ENCODE measurements around the gene KLHL8. TPM values are rescaled to one million over a fixed set of nuclear protein-coding genes. Genes with fewer than 3 reads are reported as not detected.

The KLHL8 gene
- total RNA-seq (2014; rRNA removed; shearing (Covaris generic)) = 8.7 and 11.6 TPM in 2 replicates
- polyA plus RNA-seq (2014; cell fraction: nucleus; rRNA removed) = 4.6 and 6.9 TPM in 2 replicates

GRCh38 chr4:87220094-87220822, at the start of gene KLHL8:
TSS of gene KLHL8 (minus strand) at chr4:87220618. CDS start at chr4:87195539, 25,079 bp downstream.
- DNase-seq (ENCODE audit: extremely low read depth, low read depth) = peak; percentile 76

GRCh38 chr4:87270144-87270543, 49.7 kb upstream of the KLHL8 start:
- peak; percentile 38 for DNase-seq (ENCODE audit: extremely low read depth, low read depth)

GRCh38 chr4:87268411-87268810, 48.0 kb upstream of the KLHL8 start:
- DNase-seq (ENCODE audit: extremely low read depth, low read depth) = no peak

- DNase-seq (ENCODE audit: extremely low read depth, low read depth) = no peak
Observed at GRCh38 chr4:87266986-87267385, 46.6 kb upstream of the KLHL8 start.

GRCh38 chr4:87262886-87263285, 42.5 kb upstream of the KLHL8 start:
- no peak for DNase-seq (ENCODE audit: extremely low read depth, low read depth)

GRCh38 chr4:87260477-87260876, 40.1 kb upstream of the KLHL8 start:
- no peak for DNase-seq (ENCODE audit: extremely low read depth, low read depth)

- DNase-seq (ENCODE audit: extremely low read depth, low read depth) = no peak
Observed at GRCh38 chr4:87258677-87259076, 38.3 kb upstream of the KLHL8 start.

- DNase-seq (ENCODE audit: extremely low read depth, low read depth) = no peak
Observed at GRCh38 chr4:87257523-87257922, 37.1 kb upstream of the KLHL8 start.

GRCh38 chr4:87255755-87256154, 35.3 kb upstream of the KLHL8 start:
- DNase-seq (ENCODE audit: extremely low read depth, low read depth) = no peak

GRCh38 chr4:87251106-87251505, 30.7 kb upstream of the KLHL8 start:
- DNase-seq (ENCODE audit: extremely low read depth, low read depth) = no peak

- no peak for DNase-seq (ENCODE audit: extremely low read depth, low read depth)
Observed at GRCh38 chr4:87250294-87250693, 29.9 kb upstream of the KLHL8 start.

GRCh38 chr4:87249332-87250019, 29.1 kb upstream of the KLHL8 start:
- DNase-seq (ENCODE audit: extremely low read depth, low read depth) = no peak

- DNase-seq (ENCODE audit: extremely low read depth, low read depth) = no peak
Observed at GRCh38 chr4:87243426-87244053, 23.1 kb upstream of the KLHL8 start.

- no peak for DNase-seq (ENCODE audit: extremely low read depth, low read depth)
Observed at GRCh38 chr4:87241336-87241735, 20.9 kb upstream of the KLHL8 start.

- no peak for DNase-seq (ENCODE audit: extremely low read depth, low read depth)
Observed at GRCh38 chr4:87240341-87240740, 19.9 kb upstream of the KLHL8 start.

GRCh38 chr4:87239821-87240220, 19.4 kb upstream of the KLHL8 start:
- DNase-seq (ENCODE audit: extremely low read depth, low read depth) = no peak

- no peak for DNase-seq (ENCODE audit: extremely low read depth, low read depth)
Observed at GRCh38 chr4:87239194-87239593, 18.8 kb upstream of the KLHL8 start.

- DNase-seq (ENCODE audit: extremely low read depth, low read depth) = no peak
Observed at GRCh38 chr4:87236861-87237260, 16.4 kb upstream of the KLHL8 start.

- DNase-seq (ENCODE audit: extremely low read depth, low read depth) = no peak
Observed at GRCh38 chr4:87235020-87235671, 14.7 kb upstream of the KLHL8 start.

GRCh38 chr4:87232216-87232615, 11.8 kb upstream of the KLHL8 start:
- peak; percentile 8 for DNase-seq (ENCODE audit: extremely low read depth, low read depth)

- DNase-seq (ENCODE audit: extremely low read depth, low read depth) = no peak
Observed at GRCh38 chr4:87230806-87231205, 10.4 kb upstream of the KLHL8 start.
